HepG2 (cell line): ENCODE results near the gene INO80B. TPM values are rescaled to one million over a fixed set of nuclear protein-coding genes. Genes with fewer than 3 reads are reported as not detected.

Source experiments
- ADNP ChIP-seq: sonication (generic); formaldehyde crosslinking; IDR thresholded peaks from 2 replicates; pipeline ENCODE4 v1.4.0; 2020; ENCODE audit warnings: missing genetic modification reagents
- BRD4 ChIP-seq: sonication (generic); formaldehyde crosslinking; IDR thresholded peaks from 2 replicates; pipeline ENCODE4 v1.4.0; 2020; ENCODE audit warnings: missing genetic modification reagents
- ELF3 ChIP-seq: IDR thresholded peaks from 2 replicates; pipeline ENCODE4 v1.6.1; 2016; ENCODE audit warnings: missing genetic modification reagents, missing compliant biosample characterization
- HMGXB3 ChIP-seq: sonication (generic); formaldehyde crosslinking; IDR thresholded peaks from 2 replicates; pipeline ENCODE4 v1.4.0; 2020; ENCODE audit warnings: missing genetic modification reagents, borderline replicate concordance
- SRY ChIP-seq: sonication (generic); formaldehyde crosslinking; IDR thresholded peaks from 2 replicates; pipeline ENCODE4 v1.8.0; 2022; ENCODE audit warnings: mild to moderate bottlenecking, missing genetic modification reagents
- ZBTB34 ChIP-seq: sonication (generic); formaldehyde crosslinking; IDR thresholded peaks from 2 replicates; pipeline ENCODE4 v1.8.0; 2022; ENCODE audit warnings: mild to moderate bottlenecking, missing genetic modification reagents
- ZC3H13 ChIP-seq: sonication (generic); formaldehyde crosslinking; IDR thresholded peaks from 2 replicates; pipeline ENCODE4 v1.8.1; 2023; ENCODE audit warnings: mild to moderate bottlenecking, missing genetic modification reagents, moderate library complexity
- ZFP41 ChIP-seq: sonication (generic); formaldehyde crosslinking; IDR thresholded peaks from 2 replicates; pipeline ENCODE4 v1.4.0; 2020; ENCODE audit warnings: mild to moderate bottlenecking, missing genetic modification reagents, borderline replicate concordance
- ZFY ChIP-seq: sonication (generic); formaldehyde crosslinking; IDR thresholded peaks from 2 replicates; pipeline ENCODE4 v1.4.0; 2020; ENCODE audit warnings: missing genetic modification reagents
- ZNF280D ChIP-seq: sonication (generic); formaldehyde crosslinking; IDR thresholded peaks from 2 replicates; pipeline ENCODE4 v1.5.1; 2020; ENCODE audit warnings: mild to moderate bottlenecking, missing genetic modification reagents
- polyA plus RNA-seq, 8 experiments: library from polyadenylated mRNA; depleted of rRNA in 3 of 8; stranded (reverse) in 7 of 8; unstranded in 1 of 8; fragments of >200 nt; fragmentation: Illumina TruSeq in 4 of 8; extraction: Trizol in 4 of 8; gene quantifications; 2 replicates each; pipeline versions ENCODE4 v1.2.1 to v1.2.3, GENCODE V29; 2011 to 2016; ENCODE audit warnings: low read depth in 4 of 8, missing spikeins in 1 of 8, mixed read lengths in 1 of 8; ENCODE audit not compliant: insufficient read depth in 1 of 8
- total RNA-seq, 5 experiments: library from RNA; depleted of rRNA; stranded (reverse); fragments of >200 nt; fragmentation: Illumina TruSeq; extraction: Trizol; gene quantifications; 2 replicates each; pipeline ENCODE4 v1.2.3, GENCODE V29; 2016; ENCODE audit warnings: low read depth in 1 of 5
- TF ChIP-seq, protein P1 (sequence below), 2 experiments: IDR thresholded peaks; 2 replicates each; pipeline ENCODE4 v1.6.1; 2011 to 2012; ENCODE audit warnings: low read length in 2 of 2, borderline replicate concordance in 1 of 2, low read depth in 1 of 2, mild to moderate bottlenecking in 1 of 2, moderate library complexity in 1 of 2
- TF ChIP-seq, protein P2 (sequence below): sonication (generic); formaldehyde crosslinking; IDR thresholded peaks from 2 replicates; pipeline ENCODE4 v1.8.0; 2022; ENCODE audit warnings: missing genetic modification reagents, mild to moderate bottlenecking, moderate library complexity, borderline replicate concordance

INO80B gene
- total and polyA plus RNA-seq, 2 of the 13 experiments (the other 11 are each of a cell fraction or from before 2014, with no cell fraction given): 6.2 to 14.5 TPM

DNA sequence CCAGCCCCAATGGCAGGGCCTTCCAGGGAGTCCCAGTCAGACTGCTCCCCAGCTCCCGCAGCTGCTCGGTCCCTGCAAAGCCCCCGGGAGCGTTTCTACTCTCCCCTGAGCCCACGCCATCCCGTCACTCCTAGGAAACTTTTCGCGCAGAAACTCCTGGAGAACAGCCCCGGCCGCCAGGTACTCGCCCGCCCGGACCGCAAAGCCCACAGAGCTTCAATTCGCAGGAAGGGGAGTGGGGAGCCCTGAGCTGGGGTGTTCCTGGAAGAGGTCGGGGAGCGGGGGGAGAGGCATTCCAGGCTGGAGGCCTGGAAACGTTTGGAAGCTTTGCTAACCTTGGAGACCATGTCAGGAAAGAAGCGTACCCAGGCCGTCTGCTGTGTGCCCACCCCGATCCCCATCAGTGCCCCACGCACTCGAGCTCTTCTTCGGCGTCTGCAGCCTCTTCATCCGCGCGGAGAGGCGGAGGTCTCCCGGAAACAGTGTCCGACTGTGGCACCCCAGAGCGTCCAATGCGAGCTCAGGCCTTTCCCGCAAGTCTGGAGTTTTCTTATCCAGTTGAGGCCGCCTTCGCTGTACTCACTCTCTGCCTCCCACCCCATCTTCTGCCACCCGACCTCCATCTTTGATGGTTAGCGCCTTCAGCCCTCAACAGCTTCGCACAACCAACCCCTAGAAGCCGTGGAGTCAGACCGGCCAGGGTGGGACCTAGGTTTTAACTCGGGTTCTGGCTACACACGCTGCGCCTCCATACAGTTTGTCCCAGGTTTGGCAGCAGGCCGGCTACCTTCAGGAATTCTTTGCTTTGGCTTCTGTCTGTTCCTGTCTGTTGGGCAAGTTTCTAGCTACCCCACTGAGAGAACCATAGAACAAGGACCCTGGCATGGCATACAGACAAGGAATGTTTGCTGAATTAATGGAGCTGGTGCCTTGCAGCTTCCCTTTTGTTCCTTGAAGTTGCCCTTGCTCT, 48.9 kb downstream of the INO80B start (continued):
- TF ChIP-seq ZFY: peak; percentile 5; the same call in 1 of the 2 replicates
- TF ChIP-seq SRY (CRISPR knock-in tag): peak; percentile 47; the same call in 1 of the 2 replicates
- TF ChIP-seq, protein P1, sequence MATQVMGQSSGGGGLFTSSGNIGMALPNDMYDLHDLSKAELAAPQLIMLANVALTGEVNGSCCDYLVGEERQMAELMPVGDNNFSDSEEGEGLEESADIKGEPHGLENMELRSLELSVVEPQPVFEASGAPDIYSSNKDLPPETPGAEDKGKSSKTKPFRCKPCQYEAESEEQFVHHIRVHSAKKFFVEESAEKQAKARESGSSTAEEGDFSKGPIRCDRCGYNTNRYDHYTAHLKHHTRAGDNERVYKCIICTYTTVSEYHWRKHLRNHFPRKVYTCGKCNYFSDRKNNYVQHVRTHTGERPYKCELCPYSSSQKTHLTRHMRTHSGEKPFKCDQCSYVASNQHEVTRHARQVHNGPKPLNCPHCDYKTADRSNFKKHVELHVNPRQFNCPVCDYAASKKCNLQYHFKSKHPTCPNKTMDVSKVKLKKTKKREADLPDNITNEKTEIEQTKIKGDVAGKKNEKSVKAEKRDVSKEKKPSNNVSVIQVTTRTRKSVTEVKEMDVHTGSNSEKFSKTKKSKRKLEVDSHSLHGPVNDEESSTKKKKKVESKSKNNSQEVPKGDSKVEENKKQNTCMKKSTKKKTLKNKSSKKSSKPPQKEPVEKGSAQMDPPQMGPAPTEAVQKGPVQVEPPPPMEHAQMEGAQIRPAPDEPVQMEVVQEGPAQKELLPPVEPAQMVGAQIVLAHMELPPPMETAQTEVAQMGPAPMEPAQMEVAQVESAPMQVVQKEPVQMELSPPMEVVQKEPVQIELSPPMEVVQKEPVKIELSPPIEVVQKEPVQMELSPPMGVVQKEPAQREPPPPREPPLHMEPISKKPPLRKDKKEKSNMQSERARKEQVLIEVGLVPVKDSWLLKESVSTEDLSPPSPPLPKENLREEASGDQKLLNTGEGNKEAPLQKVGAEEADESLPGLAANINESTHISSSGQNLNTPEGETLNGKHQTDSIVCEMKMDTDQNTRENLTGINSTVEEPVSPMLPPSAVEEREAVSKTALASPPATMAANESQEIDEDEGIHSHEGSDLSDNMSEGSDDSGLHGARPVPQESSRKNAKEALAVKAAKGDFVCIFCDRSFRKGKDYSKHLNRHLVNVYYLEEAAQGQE (IDR thresholded peaks at IDR 0.05; ENCODE audit: borderline replicate concordance in 1 of 2, low read depth in 1 of 2, low read length in 2 of 2): no peak
- peak; percentile 65; the same call in 1 of the 2 replicates for TF ChIP-seq ZC3H13 (CRISPR knock-in tag)
- no peak for TF ChIP-seq ELF3 (CRISPR knock-in tag)
- TF ChIP-seq BRD4: no peak
- TF ChIP-seq HMGXB3 (CRISPR knock-in tag): no peak
- no peak for TF ChIP-seq ADNP (CRISPR knock-in tag)
- TF ChIP-seq, protein P2, sequence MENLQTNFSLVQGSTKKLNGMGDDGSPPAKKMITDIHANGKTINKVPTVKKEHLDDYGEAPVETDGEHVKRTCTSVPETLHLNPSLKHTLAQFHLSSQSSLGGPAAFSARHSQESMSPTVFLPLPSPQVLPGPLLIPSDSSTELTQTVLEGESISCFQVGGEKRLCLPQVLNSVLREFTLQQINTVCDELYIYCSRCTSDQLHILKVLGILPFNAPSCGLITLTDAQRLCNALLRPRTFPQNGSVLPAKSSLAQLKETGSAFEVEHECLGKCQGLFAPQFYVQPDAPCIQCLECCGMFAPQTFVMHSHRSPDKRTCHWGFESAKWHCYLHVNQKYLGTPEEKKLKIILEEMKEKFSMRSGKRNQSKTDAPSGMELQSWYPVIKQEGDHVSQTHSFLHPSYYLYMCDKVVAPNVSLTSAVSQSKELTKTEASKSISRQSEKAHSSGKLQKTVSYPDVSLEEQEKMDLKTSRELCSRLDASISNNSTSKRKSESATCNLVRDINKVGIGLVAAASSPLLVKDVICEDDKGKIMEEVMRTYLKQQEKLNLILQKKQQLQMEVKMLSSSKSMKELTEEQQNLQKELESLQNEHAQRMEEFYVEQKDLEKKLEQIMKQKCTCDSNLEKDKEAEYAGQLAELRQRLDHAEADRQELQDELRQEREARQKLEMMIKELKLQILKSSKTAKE: 0 out of 2 replicates have a peak, but pooled peaks have one; percentile 2
- TF ChIP-seq ZFP41 (CRISPR knock-in tag): no peak
- TF ChIP-seq ZBTB34: no peak
- TF ChIP-seq ZNF280D (CRISPR knock-in tag): no peak
